IgD-negative memory B cell (primary cell): ENCODE measurements around the gene ERC2. TPM values are rescaled to one million over a fixed set of nuclear protein-coding genes. Genes with fewer than 3 reads are reported as not detected.

Source experiments
- H3K27ac Mint-ChIP-seq, 3 donors: one replicate each; pipeline ENCODE4 v1.8.0; 2020 to 2022; ENCODE audit warnings: mild to moderate bottlenecking in 3 of 3, mixed read lengths in 3 of 3, moderate library complexity in 1 of 3
- H3K27me3 Mint-ChIP-seq: one replicate; pipeline ENCODE4 v1.8.0; 2021; ENCODE audit warnings: mixed read lengths
- H3K36me3 Mint-ChIP-seq: one replicate; pipeline ENCODE4 v1.8.0; 2020; ENCODE audit warnings: mild to moderate bottlenecking, mixed read lengths
- H3K4me1 Mint-ChIP-seq, 3 donors: one replicate each; pipeline ENCODE4 v1.8.0; 2020 to 2022; ENCODE audit warnings: mixed read lengths in 3 of 3, mild to moderate bottlenecking in 1 of 3
- H3K4me3 Mint-ChIP-seq, 4 donors: one replicate each; pipeline ENCODE4 v1.8.0; 2020 to 2022; ENCODE audit warnings: mild to moderate bottlenecking in 4 of 4, mixed read lengths in 4 of 4, moderate library complexity in 3 of 4
- H3K9me3 Mint-ChIP-seq, 3 donors: one replicate each; pipeline ENCODE4 v1.8.0; 2020 to 2021; ENCODE audit warnings: mixed read lengths in 3 of 3, mild to moderate bottlenecking in 1 of 3
- polyA plus RNA-seq: library from polyadenylated mRNA; unstranded; fragments of 300-500 nt; fragmentation: Illumina TruSeq; gene quantifications from one replicate; pipeline ENCODE4 v1.2.3, GENCODE V29; 2021

The ERC2 gene
- polyA plus RNA-seq, 1 donor from 2014 or later = not detected

DNA sequence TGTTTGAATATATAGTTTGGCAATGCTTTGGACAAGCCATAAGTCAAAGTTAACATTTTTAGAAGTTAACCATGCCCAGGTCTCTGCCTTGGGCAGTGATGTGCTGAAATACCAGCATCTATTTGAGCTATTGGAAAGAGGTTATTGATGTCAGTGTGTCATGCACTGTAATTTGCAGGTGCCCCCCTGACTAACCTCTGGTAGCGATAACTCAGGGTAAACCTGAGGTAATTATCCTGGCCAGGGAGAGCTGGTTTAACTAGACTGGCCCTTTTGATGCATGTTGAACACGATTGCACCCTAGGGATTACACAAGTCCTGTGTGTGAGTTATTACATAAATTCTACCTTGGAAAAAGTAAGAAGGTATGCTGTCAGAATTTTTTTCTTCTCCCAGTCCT is 525.4 kb downstream of the ERC2 start:
- no peaks in the 10 kb centered on the region for H3K4me1 Mint-ChIP-seq
- no peaks in the 10 kb centered on the region for H3K9me3 Mint-ChIP-seq
- H3K27ac Mint-ChIP-seq = no peak overlapping the region
- H3K36me3 Mint-ChIP-seq = no peaks in the 10 kb centered on the region
- H3K27me3 Mint-ChIP-seq = peaks cover 1% of the 10 kb centered on the region
- H3K4me3 Mint-ChIP-seq = no peak overlapping the region

DNA sequence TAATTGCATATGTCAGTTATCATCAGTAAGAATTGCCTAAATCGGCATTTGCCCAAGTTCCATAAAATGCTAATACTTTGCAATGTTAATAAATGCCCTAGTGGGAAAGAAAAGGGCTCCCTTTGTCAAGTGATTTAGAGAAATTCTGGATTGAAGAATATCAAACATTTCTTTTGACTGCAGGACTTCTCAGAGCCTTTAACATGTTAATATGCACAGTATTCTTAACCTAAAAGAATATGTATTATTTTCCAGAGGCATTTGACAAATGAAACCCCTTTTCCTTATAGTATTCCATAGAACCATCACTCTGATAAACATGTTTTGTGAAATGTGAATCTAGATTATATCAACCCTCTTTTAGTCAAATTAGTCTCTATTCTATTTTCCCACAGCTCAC is 529.0 kb downstream of the ERC2 start:
- no peaks in the 10 kb centered on the region for H3K27me3 Mint-ChIP-seq
- no peak overlapping the region for H3K27ac Mint-ChIP-seq
- H3K4me3 Mint-ChIP-seq = no peak overlapping the region
- no peaks in the 10 kb centered on the region for H3K36me3 Mint-ChIP-seq
- no peaks in the 10 kb centered on the region for H3K4me1 Mint-ChIP-seq
- H3K9me3 Mint-ChIP-seq = no peaks in the 10 kb centered on the region

DNA sequence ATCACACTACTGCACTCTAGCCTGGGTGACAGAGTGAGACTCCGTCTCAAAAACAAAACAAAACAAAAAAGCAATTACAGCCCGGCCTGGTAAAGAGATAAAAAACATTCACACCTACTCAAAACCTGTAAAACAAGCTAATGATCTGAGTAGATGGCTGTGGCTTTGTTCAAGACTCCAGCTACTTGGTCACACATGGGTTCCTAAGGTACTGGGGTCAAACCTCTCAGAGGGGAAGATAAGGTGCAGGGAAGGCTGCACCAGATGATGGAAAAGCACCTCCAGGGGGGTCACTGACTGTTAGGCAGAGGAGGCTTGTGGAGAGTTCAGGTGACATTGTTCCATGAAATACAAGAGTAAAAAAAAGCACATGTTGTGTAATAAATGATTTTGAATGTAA is 531.0 kb downstream of the ERC2 start:
- no peak overlapping the region for H3K4me3 Mint-ChIP-seq
- H3K27me3 Mint-ChIP-seq = no peaks in the 10 kb centered on the region
- peaks cover 0 to 2% (median 2%) of the 10 kb centered on the region in 3 donors for H3K9me3 Mint-ChIP-seq
- no peaks in the 10 kb centered on the region for H3K4me1 Mint-ChIP-seq
- H3K36me3 Mint-ChIP-seq = no peaks in the 10 kb centered on the region
- no peak overlapping the region for H3K27ac Mint-ChIP-seq

DNA sequence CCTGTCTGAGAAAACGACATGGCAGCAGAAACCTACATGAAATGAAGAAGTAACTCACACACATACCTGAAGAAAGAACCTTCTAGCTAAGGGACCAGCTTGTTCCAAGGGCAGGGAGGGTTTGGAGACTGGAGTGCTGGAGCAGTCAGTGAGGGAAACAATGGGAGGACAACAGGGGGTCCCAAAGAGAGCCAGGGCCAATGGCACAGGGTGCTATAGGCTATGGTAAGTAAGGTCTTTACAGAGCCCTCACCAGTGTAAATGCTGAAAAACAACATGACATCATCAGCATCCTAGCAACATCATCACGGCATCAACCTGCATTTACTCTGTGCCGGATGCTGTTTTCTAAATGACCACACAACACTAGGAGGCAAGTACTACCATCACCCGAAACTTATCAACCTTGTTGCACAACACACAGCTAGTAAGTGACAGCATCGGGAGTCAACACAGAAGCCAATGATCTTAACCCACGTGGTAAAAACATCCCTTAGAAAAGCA is 531.7 kb downstream of the ERC2 start:
- Mint-ChIP-seq H3K36me3 (no peaks in the 10 kb centered on the region), H3K27me3 (no peaks in the 10 kb centered on the region), H3K27ac (no peak overlapping the region), H3K4me1 (no peaks in the 10 kb centered on the region), H3K4me3 (no peak overlapping the region), H3K9me3 (peaks cover 0 to 3% (median 2%) of the 10 kb centered on the region in 3 donors)

DNA sequence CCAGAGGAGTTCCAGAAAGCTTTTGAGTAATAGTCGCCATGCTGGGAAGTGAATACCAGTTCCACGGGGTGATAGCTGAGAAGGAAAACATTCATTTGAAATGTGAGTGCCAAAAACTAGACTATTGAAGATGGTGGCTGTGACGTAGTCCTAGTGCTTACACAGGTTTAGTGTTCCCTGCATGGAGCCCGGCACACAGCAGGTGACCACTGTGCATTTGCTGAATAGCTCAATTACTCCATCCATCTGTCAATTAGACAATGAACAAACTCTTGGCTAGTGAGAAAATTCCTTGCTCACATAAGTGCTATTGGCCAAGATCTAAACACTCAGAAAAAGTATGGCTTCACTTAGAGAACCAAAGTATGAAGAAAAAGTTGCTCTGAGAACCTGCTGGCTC is 533.0 kb downstream of the ERC2 start:
- H3K4me1 Mint-ChIP-seq = no peaks in the 10 kb centered on the region
- H3K9me3 Mint-ChIP-seq = peaks cover 0 to 6% (median 3%) of the 10 kb centered on the region in 3 donors
- no peaks in the 10 kb centered on the region for H3K27me3 Mint-ChIP-seq
- no peak overlapping the region for H3K4me3 Mint-ChIP-seq
- no peak overlapping the region for H3K27ac Mint-ChIP-seq
- H3K36me3 Mint-ChIP-seq = no peaks in the 10 kb centered on the region

DNA sequence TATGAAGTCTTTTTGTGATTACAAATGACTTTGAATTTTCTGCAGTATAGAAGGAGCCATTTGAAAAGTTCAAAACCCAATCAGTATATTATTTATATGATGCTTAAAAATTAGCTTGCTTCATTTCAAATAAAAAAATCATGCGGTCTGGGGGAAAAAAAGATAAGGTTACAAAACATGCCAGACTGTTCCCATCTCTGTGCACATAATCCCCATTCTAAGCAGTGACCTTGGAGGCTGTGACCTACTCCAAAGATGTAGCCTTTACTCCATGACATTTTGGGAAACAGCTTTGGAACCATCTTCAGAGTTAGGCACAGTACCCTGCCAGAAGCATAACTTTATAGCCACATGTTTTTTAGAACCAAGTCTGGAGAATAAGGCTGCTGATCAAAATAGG is 533.5 kb downstream of the ERC2 start:
- Mint-ChIP-seq H3K27me3 (no peaks in the 10 kb centered on the region), H3K36me3 (no peaks in the 10 kb centered on the region), H3K4me3 (no peak overlapping the region), H3K9me3 (peaks cover 0 to 6% (median 3%) of the 10 kb centered on the region in 3 donors), H3K4me1 (no peaks in the 10 kb centered on the region), H3K27ac (no peak overlapping the region)

DNA sequence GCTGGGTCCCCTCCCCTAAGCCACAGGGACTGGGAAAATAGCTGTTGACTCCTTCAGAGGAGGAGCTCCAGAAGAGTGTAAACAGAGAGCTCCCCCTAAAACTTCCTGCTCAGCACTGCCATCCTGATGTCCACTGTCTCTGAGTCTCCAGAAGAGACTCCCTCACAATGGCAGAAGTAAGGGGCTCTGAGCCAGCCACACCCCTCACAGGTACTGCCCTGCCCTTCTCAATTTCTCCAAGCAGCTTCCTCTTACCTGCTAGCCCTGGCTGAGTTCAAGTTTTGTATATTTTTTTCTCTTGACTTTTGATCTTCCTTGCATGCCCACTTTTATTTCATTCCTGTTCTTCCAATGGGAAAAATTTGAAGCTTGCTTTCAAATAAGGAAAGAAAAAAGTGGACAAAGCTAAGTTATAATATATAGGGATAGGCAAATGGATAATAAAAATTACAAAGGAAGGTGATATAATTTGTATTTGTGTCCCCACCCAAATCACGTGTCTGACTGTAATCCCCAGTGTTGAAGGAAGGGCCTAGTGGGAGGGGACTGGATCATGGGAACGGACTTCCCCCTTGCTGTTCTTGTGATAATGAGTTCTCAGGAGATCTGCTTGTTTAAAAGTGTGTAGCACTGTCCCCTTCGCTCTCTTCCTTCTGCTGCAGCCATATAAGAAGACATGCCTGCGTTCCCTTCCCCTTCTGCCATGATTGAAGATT is 539.0 kb downstream of the ERC2 start:
- Mint-ChIP-seq H3K9me3 (peaks cover 0 to 10% (median 3%) of the 10 kb centered on the region in 3 donors), H3K27ac (no peak overlapping the region), H3K4me3 (no peak overlapping the region), H3K36me3 (no peaks in the 10 kb centered on the region), H3K4me1 (no peaks in the 10 kb centered on the region), H3K27me3 (no peaks in the 10 kb centered on the region)

DNA sequence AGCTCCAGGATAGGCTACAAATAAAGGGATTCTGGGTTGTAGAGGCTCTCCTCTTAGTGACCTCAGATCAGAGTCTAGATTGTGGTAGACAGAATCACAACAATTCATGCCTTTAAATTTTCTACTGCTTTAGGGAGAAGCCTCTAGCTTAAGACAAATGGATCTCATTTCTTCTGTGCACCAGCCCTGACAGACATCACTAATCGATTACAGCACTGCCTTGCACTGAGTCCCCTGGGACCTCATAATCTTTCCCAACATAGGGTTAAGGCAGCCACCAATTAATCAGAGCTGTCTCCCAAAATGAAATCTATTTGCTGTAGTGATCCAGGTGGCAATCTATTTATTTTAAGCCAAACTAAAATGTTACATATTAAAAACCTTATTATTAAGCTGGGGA is 544.6 kb downstream of the ERC2 start:
- H3K9me3 Mint-ChIP-seq = peaks cover 0 to 3% (median 0%) of the 10 kb centered on the region in 3 donors
- no peaks in the 10 kb centered on the region for H3K27me3 Mint-ChIP-seq
- no peak overlapping the region for H3K27ac Mint-ChIP-seq
- H3K4me3 Mint-ChIP-seq = no peak overlapping the region
- H3K4me1 Mint-ChIP-seq = no peaks in the 10 kb centered on the region
- H3K36me3 Mint-ChIP-seq = no peaks in the 10 kb centered on the region

DNA sequence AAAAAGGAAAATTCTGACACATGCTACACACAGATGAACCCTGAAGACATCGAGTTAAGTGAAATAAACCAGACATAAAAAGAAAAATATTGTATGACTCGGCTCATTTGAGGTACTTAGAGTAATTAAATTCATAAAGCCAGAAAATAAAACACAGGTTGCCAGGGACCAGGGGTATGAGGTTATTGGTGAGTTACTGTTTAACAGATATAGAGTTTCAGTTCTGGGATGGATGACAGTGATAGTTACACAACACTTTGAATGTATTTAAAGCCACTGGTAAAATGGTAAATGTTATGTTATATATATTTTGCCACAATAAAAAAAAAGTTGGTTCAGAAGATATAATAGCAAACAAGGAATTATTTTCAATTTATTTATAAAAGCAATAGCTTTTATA is 545.1 kb downstream of the ERC2 start:
- no peak overlapping the region for H3K4me3 Mint-ChIP-seq
- peaks cover 0 to 3% (median 0%) of the 10 kb centered on the region in 3 donors for H3K9me3 Mint-ChIP-seq
- no peak overlapping the region for H3K27ac Mint-ChIP-seq
- no peaks in the 10 kb centered on the region for H3K4me1 Mint-ChIP-seq
- no peaks in the 10 kb centered on the region for H3K36me3 Mint-ChIP-seq
- H3K27me3 Mint-ChIP-seq = no peaks in the 10 kb centered on the region

DNA sequence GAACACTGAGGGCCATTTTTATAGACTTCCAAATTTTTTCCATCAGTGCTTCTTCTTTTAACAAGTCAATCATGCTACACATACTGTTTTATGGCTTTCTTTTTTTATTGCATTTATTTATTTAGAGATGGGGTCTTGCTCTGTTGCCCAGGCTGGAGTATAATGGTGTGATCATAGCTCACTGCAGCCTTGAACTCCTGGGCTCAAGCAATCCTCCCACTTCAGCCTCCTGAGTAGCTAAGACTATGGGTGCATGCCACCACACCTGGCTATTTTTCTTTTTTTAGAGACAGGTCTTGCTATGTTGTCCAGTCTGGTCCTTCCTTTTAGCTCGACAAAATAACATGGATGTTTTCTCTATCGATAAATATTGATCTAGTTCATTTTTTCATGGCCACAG is 555.4 kb downstream of the ERC2 start:
- Mint-ChIP-seq H3K27ac (no peak overlapping the region), H3K27me3 (no peaks in the 10 kb centered on the region), H3K4me3 (no peak overlapping the region), H3K36me3 (no peaks in the 10 kb centered on the region), H3K4me1 (peaks cover 0 to 2% (median 0%) of the 10 kb centered on the region in 3 donors), H3K9me3 (peaks cover 0 to 2% (median 0%) of the 10 kb centered on the region in 3 donors)

DNA sequence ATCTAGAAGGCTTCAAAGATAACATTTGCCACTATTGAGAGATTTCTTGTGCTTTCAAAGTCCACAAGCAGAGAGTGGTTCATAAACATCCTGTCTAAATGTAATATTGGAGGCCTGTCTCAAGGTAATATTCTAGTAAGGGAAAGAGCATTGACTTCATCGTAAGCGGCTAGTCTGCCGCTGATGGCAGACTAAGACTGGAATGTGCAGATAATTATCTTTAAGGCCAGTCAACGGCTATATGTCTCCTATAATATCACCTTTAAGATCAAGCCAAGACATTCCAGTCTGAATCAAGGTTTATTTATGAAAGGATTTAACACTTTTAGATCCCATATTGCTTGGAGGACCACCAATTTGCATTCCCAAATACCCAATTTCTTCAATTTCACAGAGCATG is 557.0 kb downstream of the ERC2 start:
- Mint-ChIP-seq H3K27ac (no peak overlapping the region), H3K27me3 (no peaks in the 10 kb centered on the region), H3K36me3 (no peaks in the 10 kb centered on the region), H3K4me1 (peaks cover 0 to 2% (median 0%) of the 10 kb centered on the region in 3 donors), H3K4me3 (no peak overlapping the region), H3K9me3 (peaks cover 0 to 2% (median 0%) of the 10 kb centered on the region in 3 donors)

DNA sequence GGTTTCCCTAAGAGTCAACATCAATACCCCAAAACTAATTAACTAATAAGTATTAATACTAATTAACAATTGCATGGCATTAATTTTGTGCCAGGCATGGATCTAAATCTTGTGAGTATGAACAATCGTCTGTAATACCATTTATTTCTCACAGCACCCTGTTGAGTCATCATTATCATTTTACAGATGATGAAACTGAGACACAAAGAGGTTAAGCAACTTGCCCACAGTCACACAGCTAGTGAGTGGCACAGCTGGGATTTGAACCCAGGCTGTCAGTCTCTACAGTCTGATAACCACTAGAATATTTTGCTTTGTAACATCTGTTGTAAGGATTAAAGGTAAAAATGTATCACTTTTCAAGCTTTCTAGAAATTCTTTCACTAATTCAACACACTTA is 557.7 kb downstream of the ERC2 start:
- Mint-ChIP-seq H3K36me3 (no peaks in the 10 kb centered on the region), H3K4me3 (no peak overlapping the region), H3K27ac (no peak overlapping the region), H3K27me3 (no peaks in the 10 kb centered on the region), H3K4me1 (peaks cover 0 to 2% (median 0%) of the 10 kb centered on the region in 3 donors), H3K9me3 (peaks cover 0 to 5% (median 0%) of the 10 kb centered on the region in 3 donors)

DNA sequence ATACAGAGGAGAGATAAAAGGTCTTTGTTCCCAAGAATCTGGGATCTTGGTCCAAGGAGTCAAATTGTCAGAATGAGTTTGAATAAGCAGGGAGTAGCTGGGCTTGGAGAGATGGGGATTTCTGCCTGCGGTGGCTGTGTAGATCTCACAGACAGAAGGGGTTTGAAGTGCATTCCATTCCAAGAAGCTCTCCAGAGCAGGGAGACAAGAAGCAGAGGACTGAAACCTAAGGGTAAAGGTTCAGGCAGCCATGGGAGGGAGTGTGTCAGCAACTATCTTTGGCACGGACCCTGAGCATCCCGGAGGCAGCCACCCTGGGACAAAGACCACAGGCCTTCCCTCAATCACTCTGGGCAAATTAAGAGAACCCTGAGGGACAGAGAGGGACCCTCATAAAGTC is 558.9 kb downstream of the ERC2 start:
- Mint-ChIP-seq H3K4me1 (peaks cover 0 to 2% (median 0%) of the 10 kb centered on the region in 3 donors), H3K27me3 (no peaks in the 10 kb centered on the region), H3K4me3 (no peak overlapping the region), H3K36me3 (no peaks in the 10 kb centered on the region), H3K27ac (no peak overlapping the region), H3K9me3 (peaks cover 0 to 5% (median 0%) of the 10 kb centered on the region in 3 donors)

DNA sequence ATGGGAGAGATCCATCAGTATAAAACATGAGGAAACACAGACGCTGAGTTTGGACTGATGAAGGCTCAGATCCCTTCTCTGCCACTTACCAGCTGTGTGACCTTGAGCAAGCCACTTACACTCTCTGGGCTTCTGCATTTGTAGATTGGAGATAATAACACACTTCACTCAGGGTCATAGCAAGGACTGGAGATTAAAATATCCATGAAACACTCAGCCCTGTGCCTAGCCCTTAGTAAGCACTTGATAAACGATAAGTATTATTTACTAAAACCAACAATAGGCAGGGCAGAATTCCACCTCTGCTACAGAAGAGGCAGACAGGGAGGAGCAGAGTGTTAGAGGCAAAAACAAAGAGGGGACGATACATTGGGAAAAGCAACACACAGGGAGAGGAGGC is 560.7 kb downstream of the ERC2 start:
- Mint-ChIP-seq H3K4me3 (no peak overlapping the region), H3K4me1 (peaks cover 0 to 2% (median 0%) of the 10 kb centered on the region in 3 donors), H3K27me3 (no peaks in the 10 kb centered on the region)

DNA sequence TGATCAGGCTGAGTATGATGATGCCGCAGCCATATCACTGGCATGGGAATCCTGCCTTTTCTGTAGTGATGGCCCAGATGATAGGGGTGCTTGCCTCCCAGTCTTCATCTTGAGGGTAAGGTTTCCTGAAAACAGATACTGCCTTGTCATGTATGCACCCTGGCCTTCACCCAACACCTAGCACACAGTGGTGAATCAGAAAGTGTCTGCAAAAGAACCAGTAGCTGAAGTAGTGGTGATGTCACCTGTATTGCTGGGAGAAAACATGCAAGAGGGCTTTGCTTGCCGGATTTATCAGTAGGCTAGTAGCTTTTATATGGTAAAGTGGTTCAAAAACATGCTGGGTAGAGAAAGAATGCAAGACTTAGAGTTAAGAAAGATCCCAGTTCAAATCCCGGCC is 561.4 kb downstream of the ERC2 start:
- Mint-ChIP-seq H3K36me3 (no peaks in the 10 kb centered on the region), H3K4me3 (no peak overlapping the region), H3K9me3 (peaks cover 0 to 5% (median 0%) of the 10 kb centered on the region in 3 donors), H3K4me1 (peaks cover 0 to under 1% (median 0%) of the 10 kb centered on the region in 3 donors), H3K27ac (no peak overlapping the region), H3K27me3 (no peaks in the 10 kb centered on the region)

More for the DNA sequence above, 560.7 kb downstream of the ERC2 start:
- H3K9me3 Mint-ChIP-seq = peaks cover 0 to 5% (median 0%) of the 10 kb centered on the region in 3 donors
- H3K36me3 Mint-ChIP-seq = no peaks in the 10 kb centered on the region
- no peak overlapping the region for H3K27ac Mint-ChIP-seq

DNA sequence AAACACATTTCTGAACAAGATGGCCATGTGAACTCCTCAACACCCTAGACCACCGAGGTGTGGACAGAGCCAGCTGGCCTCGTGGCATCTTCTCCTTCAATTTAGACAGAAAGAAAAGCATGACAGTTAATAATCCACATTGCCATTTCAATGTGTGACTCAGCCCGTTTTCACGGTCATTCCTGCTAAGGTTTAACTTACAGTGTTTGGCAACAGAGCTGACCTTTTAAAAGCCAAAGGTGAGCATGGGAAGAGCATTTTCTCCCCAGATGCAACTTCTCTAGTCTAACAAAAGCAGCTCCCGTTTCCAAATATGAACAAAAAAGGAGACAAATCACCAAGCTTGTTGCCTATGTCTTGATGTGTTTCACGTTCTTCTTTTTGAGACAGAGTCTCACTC is 563.6 kb downstream of the ERC2 start:
- no peaks in the 10 kb centered on the region for H3K27me3 Mint-ChIP-seq
- no peaks in the 10 kb centered on the region for H3K36me3 Mint-ChIP-seq
- no peak overlapping the region for H3K27ac Mint-ChIP-seq
- H3K4me1 Mint-ChIP-seq = no peaks in the 10 kb centered on the region
- H3K9me3 Mint-ChIP-seq = peaks cover 0 to 5% (median 0%) of the 10 kb centered on the region in 3 donors
- H3K4me3 Mint-ChIP-seq = no peak overlapping the region
